ENCODE data around the gene IFI16. TPM values are rescaled to one million over a fixed set of nuclear protein-coding genes. Genes with fewer than 3 reads are reported as not detected.
"Not testable (repeated sequence)": the region's sequence is repeated elsewhere in the genome, so short reads cannot be mapped to it uniquely, and the experiment has no call there.

The IFI16 gene
- total RNA-seq, 2 donors from 2014 or later: 31.1 to 41.2 TPM

DNA sequence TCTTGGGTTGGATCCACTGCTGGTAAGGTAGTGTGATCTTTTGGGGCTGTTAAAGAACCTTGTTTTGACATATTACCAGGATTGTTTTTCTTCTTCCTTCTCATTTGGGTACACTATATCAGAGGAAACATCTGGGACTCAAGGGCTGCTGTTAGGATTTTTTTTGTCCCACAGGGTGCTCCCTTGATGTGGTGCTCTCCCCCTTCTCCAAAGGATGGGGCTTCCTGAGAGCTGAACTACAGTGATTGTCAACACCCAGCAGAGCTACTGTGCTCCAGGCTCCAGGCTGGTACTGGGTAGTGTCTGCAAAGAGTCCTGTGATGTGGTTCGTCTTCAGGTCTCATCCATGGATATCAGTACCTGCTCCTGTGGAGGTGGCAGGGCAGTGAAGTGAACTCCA, 20.6 kb downstream of the IFI16 start:
- H3K4me1 ChIP-seq: peaks cover 0 to 9% of the 10 kb centered on the region in 2 donors
- peaks cover 59% of the 10 kb centered on the region for H3K36me3 ChIP-seq

GRCh38 chr1:159030877-159031447, 21.3 kb downstream of the IFI16 start:
- Histone ChIP-seq H3K4me3 (no peak overlapping the region), H3K4me1 (peaks cover 0 to 9% of the 10 kb centered on the region in 2 donors), H3K9me3 (peaks cover 0 to 10% of the 10 kb centered on the region in 2 donors), H3K36me3 (peaks cover 61% of the 10 kb centered on the region), H3K27me3 (no peaks in the 10 kb centered on the region), H3K27ac (no peak overlapping the region)
- no peak for TF ChIP-seq CTCF (IDR thresholded peaks at IDR 0.05)
- DNase-seq (ENCODE audit: low spot score): no peak

More for the DNA sequence above, 20.6 kb downstream of the IFI16 start:
- H3K27ac ChIP-seq: no peak overlapping the region
- H3K4me3 ChIP-seq: no peak overlapping the region
- no peak for TF ChIP-seq CTCF (IDR thresholded peaks at IDR 0.05)
- H3K27me3 ChIP-seq: no peaks in the 10 kb centered on the region
- no peak for DNase-seq (ENCODE audit: low spot score)
- peaks cover 0 to 10% of the 10 kb centered on the region in 2 donors for H3K9me3 ChIP-seq

DNA sequence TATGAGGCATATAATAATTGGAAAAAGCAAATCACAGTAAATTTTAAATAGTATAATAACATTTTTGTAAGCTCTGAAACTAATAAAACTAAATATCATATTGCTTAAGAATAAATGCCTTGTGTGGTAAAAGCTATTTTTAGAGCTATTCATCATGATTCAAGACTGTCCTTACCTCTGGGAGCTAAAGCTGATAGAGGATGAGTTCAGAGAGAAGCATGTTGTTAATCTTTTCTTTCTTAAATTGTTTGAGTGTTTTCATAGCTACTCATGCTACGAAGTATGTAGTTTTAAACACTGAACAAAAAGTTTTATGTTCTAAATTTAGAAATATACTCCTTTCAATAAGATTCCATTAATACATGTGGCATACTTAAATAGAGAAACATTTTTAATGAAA, 30.5 kb downstream of the IFI16 start:
- Histone ChIP-seq H3K27ac (no peak overlapping the region), H3K4me1 (no peaks in the 10 kb centered on the region), H3K4me3 (no peak overlapping the region), H3K36me3 (peaks cover 54% of the 10 kb centered on the region), H3K27me3 (no peaks in the 10 kb centered on the region), H3K9me3 (no peaks in the 10 kb centered on the region)
- no peak for TF ChIP-seq CTCF (IDR thresholded peaks at IDR 0.05)
- DNase-seq (ENCODE audit: low spot score): no peak

- H3K27me3 ChIP-seq: no peaks in the 10 kb centered on the region
- H3K4me3 ChIP-seq: no peak overlapping the region
- peaks cover 55% of the 10 kb centered on the region for H3K36me3 ChIP-seq
- no peak for DNase-seq (ENCODE audit: low spot score)
- no peak for TF ChIP-seq CTCF (IDR thresholded peaks at IDR 0.05)
- H3K9me3 ChIP-seq: no peaks in the 10 kb centered on the region
- H3K4me1 ChIP-seq: no peaks in the 10 kb centered on the region
- H3K27ac ChIP-seq: no peak overlapping the region
These were observed 31.4 kb downstream of the IFI16 start for GRCh38 chr1:159040893-159041724.

GRCh38 chr1:159046486-159046885, 36.8 kb downstream of the IFI16 start:
- H3K4me3 ChIP-seq; DNase-seq (ENCODE audit: low spot score): not testable (repeated sequence)
- H3K36me3 ChIP-seq: peaks cover 42% of the 10 kb centered on the region

DNA sequence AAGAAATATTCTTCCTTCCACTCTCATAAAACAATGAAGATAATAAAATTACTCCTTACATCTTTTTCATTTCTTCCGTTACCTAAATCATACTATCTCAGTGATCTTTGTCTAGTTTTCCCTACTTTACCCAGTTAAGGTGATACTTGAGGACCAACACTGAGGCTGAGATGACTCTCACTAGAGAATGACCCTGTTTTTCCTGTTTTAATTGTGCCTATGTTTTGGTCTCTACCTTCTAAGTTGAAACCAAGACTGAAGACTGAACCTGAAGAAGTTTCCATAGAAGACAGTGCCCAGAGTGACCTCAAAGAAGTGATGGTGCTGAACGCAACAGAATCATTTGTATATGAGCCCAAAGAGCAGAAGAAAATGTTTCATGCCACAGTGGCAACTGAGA, 41.7 kb downstream of the IFI16 start:
- Histone ChIP-seq H3K27me3 (no peaks in the 10 kb centered on the region), H3K4me3 (no peak overlapping the region), H3K9me3 (no peaks in the 10 kb centered on the region), H3K4me1 (peaks cover 0 to 12% of the 10 kb centered on the region in 2 donors), H3K36me3 (peaks cover 61% of the 10 kb centered on the region), H3K27ac (no peak overlapping the region)
- DNase-seq (ENCODE audit: low spot score): no peak
- no peak for TF ChIP-seq CTCF (IDR thresholded peaks at IDR 0.05)

More at GRCh38 chr1:159046486-159046885, 36.8 kb downstream of the IFI16 start:
- H3K9me3 ChIP-seq, H3K27me3 ChIP-seq, H3K4me1 ChIP-seq, H3K27ac ChIP-seq: not testable (repeated sequence)

All from right atrium auricular region (tissue), 2 donors.